ENCODE results near the gene CACNB2.

DNA sequence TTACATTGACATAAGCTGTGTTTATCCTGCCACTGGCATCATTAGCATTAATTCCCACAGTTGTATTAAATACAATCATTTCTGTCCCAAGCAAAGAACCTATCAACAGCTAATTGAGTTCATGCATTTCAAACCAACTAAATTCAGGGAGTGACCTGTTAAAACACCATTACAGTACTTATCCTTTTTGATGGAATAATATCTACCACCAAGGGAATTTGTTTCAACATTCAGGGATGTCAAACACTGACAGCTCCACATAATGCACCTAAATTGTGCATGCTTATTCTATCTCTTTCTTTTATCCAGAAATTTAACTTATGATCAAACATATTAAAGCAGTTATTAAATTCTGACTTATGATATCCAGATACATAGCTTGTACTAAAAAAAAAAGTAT is 374.3 kb downstream of the CACNB2 start:
- TF ChIP-seq, protein P1, sequence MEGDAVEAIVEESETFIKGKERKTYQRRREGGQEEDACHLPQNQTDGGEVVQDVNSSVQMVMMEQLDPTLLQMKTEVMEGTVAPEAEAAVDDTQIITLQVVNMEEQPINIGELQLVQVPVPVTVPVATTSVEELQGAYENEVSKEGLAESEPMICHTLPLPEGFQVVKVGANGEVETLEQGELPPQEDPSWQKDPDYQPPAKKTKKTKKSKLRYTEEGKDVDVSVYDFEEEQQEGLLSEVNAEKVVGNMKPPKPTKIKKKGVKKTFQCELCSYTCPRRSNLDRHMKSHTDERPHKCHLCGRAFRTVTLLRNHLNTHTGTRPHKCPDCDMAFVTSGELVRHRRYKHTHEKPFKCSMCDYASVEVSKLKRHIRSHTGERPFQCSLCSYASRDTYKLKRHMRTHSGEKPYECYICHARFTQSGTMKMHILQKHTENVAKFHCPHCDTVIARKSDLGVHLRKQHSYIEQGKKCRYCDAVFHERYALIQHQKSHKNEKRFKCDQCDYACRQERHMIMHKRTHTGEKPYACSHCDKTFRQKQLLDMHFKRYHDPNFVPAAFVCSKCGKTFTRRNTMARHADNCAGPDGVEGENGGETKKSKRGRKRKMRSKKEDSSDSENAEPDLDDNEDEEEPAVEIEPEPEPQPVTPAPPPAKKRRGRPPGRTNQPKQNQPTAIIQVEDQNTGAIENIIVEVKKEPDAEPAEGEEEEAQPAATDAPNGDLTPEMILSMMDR (conservative IDR thresholded peaks at IDR 0.05 in 1 of 2, IDR thresholded peaks at IDR 0.05 in 1 of 2; ENCODE audit: extremely low read depth in 1 of 2, insufficient read depth in 1 of 2, low read depth in 1 of 2, low read length in 2 of 2) = no peak
- TF ChIP-seq EZH2 (IDR thresholded peaks at IDR 0.05; ENCODE audit: borderline replicate concordance, low read length) = no peak
